Right cardiac atrium (tissue), 5 donors: ENCODE results near the gene USP37. TPM values are rescaled to one million over a fixed set of nuclear protein-coding genes. Genes with fewer than 3 reads are reported as not detected.

ENCODE experiments used
- ATAC-seq, 2 donors: fragments of 200-7000 bp; cut with Tn5 transposase; one replicate each; pipeline versions ENCODE4 v1.8.0 to v1.9.1; 2020; ENCODE audit warnings: moderate library complexity in 2 of 2, mild to moderate bottlenecking in 1 of 2
- DNase-seq, 3 donors: peaks; one replicate each; pipeline ENCODE4 v3.0.0-alpha.2; 2020
- H3K27ac ChIP-seq: one replicate; pipeline ENCODE4 v1.5.1; 2013; ENCODE audit warnings: mild to moderate bottlenecking, low read length, control low read depth, moderate library complexity
- H3K27me3 ChIP-seq: one replicate; pipeline ENCODE4 v1.6.1; 2013; ENCODE audit not compliant: control insufficient read depth, insufficient read depth
- H3K4me1 ChIP-seq: one replicate; pipeline ENCODE4 v1.6.1; 2013; ENCODE audit warnings: low read length; ENCODE audit not compliant: control insufficient read depth, insufficient read depth
- H3K4me3 ChIP-seq: one replicate; pipeline ENCODE4 v1.5.1; 2013; ENCODE audit warnings: low read length, control low read depth
- H3K9me3 ChIP-seq: one replicate; pipeline ENCODE4 v1.6.1; 2013; ENCODE audit warnings: low read length; ENCODE audit not compliant: control insufficient read depth
- WGBS: extraction: QIAGEN DNeasy Blood & Tissue Kit; methylation state at CpG from one replicate; pipeline ENCODE4 v1.1.7; 2013; 5-methylcytosine and 5-hydroxymethylcytosine counted together
- intact Hi-C, 4 donors: fragments of 100-400 bp; cut with DNase I; formaldehyde crosslinking; loops; one replicate each; pipeline versions ENCODE4 v1.11.0 to v1.14.0; 2022 to 2023
- polyA plus RNA-seq: library from polyadenylated mRNA; stranded (reverse); fragments of 200-250 nt; gene quantifications from one replicate; pipeline ENCODE4 v1.2.3, GENCODE V29; 2013
- total RNA-seq, 4 donors: library from RNA; stranded (reverse); fragmentation: NEBNext Ultra II Directional; extraction: Animal tissue kit (Norgen Biotek cat#: 25700); gene quantifications; one replicate each; pipeline ENCODE4 v1.2.1, GENCODE V29; 2021
- donor health status: healthy with polysubstance abuse.
- donor health status: DM: no; HTN: yes; CAD: no.
- donor health status: DM: no; HTN: no; CAD: no.
- donor health status: DM: no; HTN: yes; CAD: no; lungs with severe emphysema.
- donor health status: DM: yes; HTN: yes; CAD: no.

USP37 gene
- total and polyA plus RNA-seq, 5 donors: 1.7 to 9.9 (median 6.8) TPM

DNA sequence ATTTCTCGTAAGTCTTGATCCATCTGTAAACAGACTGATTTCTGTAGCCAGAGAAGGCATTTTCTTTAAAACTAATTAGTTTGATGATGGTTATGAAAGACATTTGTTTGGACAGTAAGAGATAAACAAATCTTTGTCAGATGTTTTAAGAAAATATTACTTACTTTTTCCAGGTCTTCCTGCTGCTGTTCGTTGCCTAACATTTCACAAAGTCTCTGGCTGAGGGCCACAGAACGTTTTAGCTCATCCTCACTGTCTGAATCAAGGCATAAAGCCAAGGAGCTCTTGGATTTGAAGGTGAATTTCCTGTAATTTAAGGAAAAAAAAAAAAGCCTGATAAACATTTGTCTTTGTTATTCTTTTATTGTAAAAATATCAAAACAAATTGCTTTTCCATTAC is 91.5 kb downstream of the USP37 start:
- H3K27me3 ChIP-seq: no peaks in the 10 kb centered on the region
- DNase-seq (no peak), ATAC-seq (no peak)
- 44% methylated on average over 3 of the region's 3 CpGs for WGBS
- intact Hi-C loops: no loop called here
- no peak overlapping the region for H3K27ac ChIP-seq
- H3K4me3 ChIP-seq: no peak overlapping the region
- H3K4me1 ChIP-seq: no peaks in the 10 kb centered on the region
- H3K9me3 ChIP-seq: no peaks in the 10 kb centered on the region

DNA sequence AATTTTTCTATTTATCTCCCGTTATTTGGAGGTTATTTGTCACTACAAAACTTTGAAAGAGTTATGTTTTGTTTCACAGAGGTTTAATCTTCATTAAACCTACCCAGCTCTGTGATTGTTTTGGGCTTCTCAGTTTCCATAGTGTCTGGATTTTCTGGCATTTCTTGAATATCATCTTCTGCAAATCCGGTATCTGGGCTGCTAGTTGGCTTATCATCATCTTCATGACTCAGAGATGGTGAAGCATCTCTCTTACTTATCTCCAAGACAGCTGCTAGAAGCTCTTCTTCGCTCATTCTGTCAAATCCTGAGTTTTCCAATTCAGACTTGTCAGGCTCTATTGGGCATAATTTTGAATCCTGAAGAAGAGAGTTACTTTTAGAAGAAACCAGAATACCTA is 93.6 kb downstream of the USP37 start:
- ATAC-seq (no peak), DNase-seq (no peak)
- no peak overlapping the region for H3K4me3 ChIP-seq
- WGBS: 74% methylated on average over 3 of the region's 3 CpGs
- H3K4me1 ChIP-seq: no peaks in the 10 kb centered on the region
- H3K9me3 ChIP-seq: no peaks in the 10 kb centered on the region
- no peaks in the 10 kb centered on the region for H3K27me3 ChIP-seq
- no peak overlapping the region for H3K27ac ChIP-seq
- intact Hi-C loops: no loop called here

DNA sequence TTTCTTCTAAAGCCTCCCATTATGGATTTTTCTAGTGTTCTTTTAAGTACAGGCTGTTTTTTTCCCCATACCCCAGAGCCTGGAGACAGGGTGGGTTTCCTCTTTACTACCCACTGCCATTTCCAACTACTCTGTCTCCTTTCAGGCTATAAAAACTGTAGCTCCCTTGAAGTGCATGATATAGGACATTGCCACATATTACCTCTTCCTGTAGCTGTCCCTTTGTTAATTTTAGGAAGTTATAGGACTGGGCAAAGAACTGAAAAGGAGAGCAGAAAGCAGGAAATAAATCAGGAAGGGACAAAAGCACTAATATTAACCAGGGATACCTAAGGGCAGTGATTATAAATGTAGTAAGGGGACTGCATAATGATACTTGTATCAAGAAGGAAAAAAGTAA is 95.2 kb downstream of the USP37 start:
- Histone ChIP-seq H3K4me1 (no peaks in the 10 kb centered on the region), H3K4me3 (no peak overlapping the region), H3K27me3 (no peaks in the 10 kb centered on the region), H3K27ac (no peak overlapping the region), H3K9me3 (no peaks in the 10 kb centered on the region)
- intact Hi-C loops: no loop called here
- DNase-seq (no peak), ATAC-seq (peak in 1 of 2 donors; percentile 33)

DNA sequence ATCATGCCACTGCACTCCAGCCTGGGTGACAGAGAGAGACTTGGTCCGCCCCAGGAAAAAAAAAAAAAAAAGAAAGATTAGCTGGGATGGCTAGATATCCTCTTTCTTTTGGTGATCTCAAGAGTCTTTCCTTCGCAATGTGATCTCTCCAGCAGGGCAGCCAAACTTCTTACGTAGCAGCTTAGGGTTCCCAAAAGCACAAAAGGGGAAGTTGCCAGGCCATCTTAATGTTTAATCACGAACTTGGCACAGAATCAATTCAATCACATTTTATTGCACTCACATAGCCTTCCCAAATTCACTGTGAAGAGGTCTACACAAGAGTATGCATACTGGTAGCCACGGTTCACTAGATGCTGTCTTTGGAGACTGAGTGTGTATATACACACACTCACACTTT is 96.2 kb downstream of the USP37 start:
- peak; percentile 43 to 57 for ATAC-seq
- DNase-seq: no peak
- Histone ChIP-seq H3K27ac (no peak overlapping the region), H3K9me3 (no peaks in the 10 kb centered on the region), H3K4me3 (no peak overlapping the region), H3K27me3 (no peaks in the 10 kb centered on the region), H3K4me1 (no peaks in the 10 kb centered on the region)
- intact Hi-C loops: no loop called here
- 74% methylated on average over 5 of the region's 5 CpGs for WGBS

DNA sequence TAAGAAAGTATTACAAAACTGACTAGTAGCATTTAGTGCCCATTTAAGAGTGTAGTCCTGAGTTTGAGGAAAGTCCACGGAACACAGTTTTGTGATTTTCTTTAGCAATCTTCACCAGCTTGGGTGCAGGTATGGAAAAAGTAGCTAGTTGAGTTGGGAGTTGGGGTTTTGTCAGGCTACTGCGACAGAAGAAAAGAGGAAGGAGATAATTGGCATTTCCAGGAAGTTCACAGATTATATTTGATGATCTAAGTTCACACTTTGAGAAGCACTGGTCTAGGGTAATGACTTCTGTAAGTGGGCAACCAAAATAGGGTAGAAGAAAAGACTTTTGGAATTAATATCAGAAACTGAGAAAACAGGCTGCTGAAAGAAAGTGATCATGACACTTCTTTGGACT is 97.1 kb downstream of the USP37 start:
- Histone ChIP-seq H3K4me3 (no peak overlapping the region), H3K9me3 (no peaks in the 10 kb centered on the region), H3K27ac (no peak overlapping the region), H3K27me3 (no peaks in the 10 kb centered on the region), H3K4me1 (no peaks in the 10 kb centered on the region)
- intact Hi-C loops: no loop called here
- DNase-seq (no peak), ATAC-seq (no peak)
- WGBS: 81% methylated on average over 2 of the region's 2 CpGs

DNA sequence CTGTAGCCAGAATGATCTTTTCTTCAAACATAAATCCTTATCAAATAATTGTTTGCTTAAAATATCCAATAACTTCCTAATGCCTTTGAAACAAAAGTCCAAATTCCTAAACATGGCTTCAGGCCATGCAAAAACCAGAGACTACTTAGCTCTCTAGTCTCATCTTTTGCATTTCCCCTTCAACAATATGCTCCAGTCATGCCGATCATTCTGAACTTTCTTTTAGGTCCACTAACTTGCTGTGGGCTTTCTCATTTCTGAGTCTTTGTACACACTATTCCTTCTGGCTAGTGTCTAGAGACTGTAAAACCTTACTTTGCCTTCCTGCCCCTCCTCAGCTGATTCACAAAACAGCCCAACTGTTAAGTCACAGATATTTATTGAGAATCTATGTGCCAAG is 97.7 kb downstream of the USP37 start:
- no peaks in the 10 kb centered on the region for H3K4me1 ChIP-seq
- ATAC-seq (no peak), DNase-seq (no peak)
- WGBS: 0% methylated on average over 1 of the region's 1 CpG
- H3K9me3 ChIP-seq: no peaks in the 10 kb centered on the region
- H3K4me3 ChIP-seq: no peak overlapping the region
- intact Hi-C loops: no loop called here
- no peaks in the 10 kb centered on the region for H3K27me3 ChIP-seq
- H3K27ac ChIP-seq: no peak overlapping the region

DNA sequence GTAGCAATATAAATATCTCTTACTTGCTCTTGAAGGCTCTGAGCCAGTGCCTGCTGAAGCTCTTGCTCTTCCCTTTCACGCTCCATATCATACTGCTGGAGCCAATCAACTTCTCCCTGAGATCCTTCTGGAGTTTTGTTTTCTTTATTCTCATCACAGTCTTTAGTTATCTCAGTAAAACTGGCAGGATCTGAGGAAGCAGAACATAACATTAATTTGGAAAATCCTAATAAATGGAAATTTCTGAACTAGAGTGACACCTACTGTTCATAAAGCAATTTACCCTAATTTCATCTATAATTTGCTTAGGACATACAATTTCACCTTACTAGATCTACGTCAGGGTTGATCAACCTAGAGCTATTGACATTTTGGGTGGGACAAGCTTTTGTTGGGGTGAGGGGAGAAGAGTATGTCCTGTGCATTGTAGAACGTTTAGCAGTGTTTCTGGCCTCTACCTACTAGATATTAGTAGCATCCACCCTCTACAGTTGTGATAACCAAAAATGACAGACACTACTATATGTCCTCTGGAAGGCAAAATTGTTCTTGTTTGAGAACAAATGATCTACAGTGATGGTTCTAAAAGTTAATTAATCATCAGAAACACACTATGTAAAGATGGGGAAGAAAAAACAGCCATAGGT is 102.0 kb downstream of the USP37 start:
- ATAC-seq (peak in 1 of 2 donors; percentile 25), DNase-seq (no peak)
- no peak overlapping the region for H3K27ac ChIP-seq
- no peaks in the 10 kb centered on the region for H3K9me3 ChIP-seq
- no peaks in the 10 kb centered on the region for H3K4me1 ChIP-seq
- intact Hi-C loops: loop anchor here (5.0 to 10.0 kb wide), 3 partner anchors 51 to 171 kb away; partner anchors contain the start of genes TMBIM1 (in 4 of the 4) and VIL1 (in 1 of the 4)
- H3K4me3 ChIP-seq: no peak overlapping the region
- H3K27me3 ChIP-seq: no peaks in the 10 kb centered on the region
- whole genome bisulfite sequencing: 26% methylated on average over 3 of the region's 3 CpGs

DNA sequence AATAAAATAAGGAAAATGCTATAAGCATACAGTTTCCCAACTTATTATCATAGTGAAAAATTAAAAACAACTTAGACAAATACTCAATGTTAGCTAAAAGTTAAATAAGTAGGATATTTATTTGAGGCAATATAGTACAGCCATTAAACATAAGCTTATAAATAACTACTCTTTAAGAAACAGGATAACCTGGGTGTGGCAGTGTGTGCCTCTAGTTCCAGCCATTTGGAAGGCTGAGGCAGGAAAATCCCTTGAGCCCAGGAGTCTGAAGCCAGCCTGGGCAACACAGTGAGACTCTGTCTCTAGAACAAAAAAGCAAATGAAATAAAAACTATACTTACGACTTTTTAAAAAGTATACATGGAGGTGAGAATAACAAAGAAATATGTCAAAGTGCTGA is 109.6 kb downstream of the USP37 start:
- no peak overlapping the region for H3K4me3 ChIP-seq
- H3K4me1 ChIP-seq: no peaks in the 10 kb centered on the region
- DNase-seq (no peak), ATAC-seq (no peak)
- WGBS: 72% methylated on average over 1 of the region's 1 CpG
- H3K27me3 ChIP-seq: no peaks in the 10 kb centered on the region
- H3K27ac ChIP-seq: no peak overlapping the region
- intact Hi-C loops: no loop called here
- no peaks in the 10 kb centered on the region for H3K9me3 ChIP-seq

DNA sequence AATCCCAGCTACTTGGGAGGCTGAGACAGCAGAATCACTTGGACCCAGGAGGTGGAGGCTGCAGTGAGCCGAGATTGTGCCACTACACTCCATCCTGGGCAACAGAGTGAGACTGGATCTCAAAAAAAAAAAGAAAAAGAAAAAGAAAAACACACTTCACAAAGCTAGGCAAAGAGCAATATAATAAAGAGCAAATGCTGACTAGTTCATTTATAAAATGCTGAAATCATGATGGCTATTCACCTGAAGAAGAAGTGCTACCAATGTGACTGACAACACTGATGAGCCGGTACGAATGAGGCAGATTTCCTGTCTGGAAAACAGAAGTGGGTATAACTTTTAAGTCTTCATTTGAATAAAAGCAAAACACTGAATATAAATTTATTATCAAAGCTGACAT is 111.3 kb downstream of the USP37 start:
- WGBS: 93% methylated on average over 3 of the region's 3 CpGs
- intact Hi-C loops: no loop called here
- no peaks in the 10 kb centered on the region for H3K4me1 ChIP-seq
- DNase-seq (no peak), ATAC-seq (no peak)
- H3K9me3 ChIP-seq: no peaks in the 10 kb centered on the region
- H3K27me3 ChIP-seq: no peaks in the 10 kb centered on the region
- no peak overlapping the region for H3K27ac ChIP-seq
- H3K4me3 ChIP-seq: no peak overlapping the region

DNA sequence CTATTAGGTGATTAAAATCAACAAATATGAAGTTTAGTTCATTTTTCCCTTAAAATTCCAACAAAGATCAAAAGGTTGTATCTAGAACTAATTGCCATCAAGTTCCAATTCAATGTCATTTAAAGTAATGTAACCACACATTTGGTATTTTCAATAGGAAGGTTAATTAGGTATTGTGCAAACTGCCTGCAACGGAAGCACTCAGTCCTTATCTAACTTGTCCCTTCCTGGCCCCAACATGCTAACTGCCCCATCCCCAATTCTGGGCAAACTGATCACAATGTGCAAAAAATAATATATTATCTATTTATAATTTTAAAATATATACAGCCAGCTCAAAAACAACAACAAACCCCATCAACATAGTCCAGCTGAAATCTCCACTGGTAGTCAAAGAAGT is 116.1 kb downstream of the USP37 start:
- ATAC-seq: no peak
- Histone ChIP-seq H3K4me1 (no peaks in the 10 kb centered on the region), H3K27me3 (no peaks in the 10 kb centered on the region), H3K4me3 (no peak overlapping the region), H3K27ac (no peak overlapping the region), H3K9me3 (no peaks in the 10 kb centered on the region)
- WGBS: 72% methylated on average over 1 of the region's 1 CpG
- DNase-seq: no peak
- intact Hi-C loops: no loop called here

DNA sequence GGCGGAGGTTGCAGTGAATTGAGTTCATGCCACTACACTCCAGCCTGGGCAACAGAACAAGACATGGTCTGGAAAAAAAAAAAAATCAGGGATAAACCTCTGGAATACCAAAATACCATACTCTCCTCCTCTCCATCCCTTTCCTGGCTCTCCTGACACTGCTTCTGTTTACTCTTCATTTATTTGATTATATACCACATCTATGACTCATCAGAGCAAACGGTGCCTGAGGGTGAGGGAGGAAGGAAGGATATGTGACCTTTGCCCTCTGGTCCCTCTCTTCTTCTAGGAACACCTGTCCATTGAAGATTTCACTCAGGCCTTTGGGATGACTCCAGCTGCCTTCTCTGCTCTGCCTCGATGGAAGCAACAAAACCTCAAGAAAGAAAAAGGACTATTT is 119.2 kb downstream of the USP37 start:
- H3K9me3 ChIP-seq: no peaks in the 10 kb centered on the region
- DNase-seq: no peak
- no peak for ATAC-seq
- no peak overlapping the region for H3K27ac ChIP-seq
- WGBS: 56% methylated on average over 3 of the region's 3 CpGs
- no peaks in the 10 kb centered on the region for H3K4me1 ChIP-seq
- H3K27me3 ChIP-seq: no peaks in the 10 kb centered on the region
- intact Hi-C loops: no loop called here
- no peak overlapping the region for H3K4me3 ChIP-seq

DNA sequence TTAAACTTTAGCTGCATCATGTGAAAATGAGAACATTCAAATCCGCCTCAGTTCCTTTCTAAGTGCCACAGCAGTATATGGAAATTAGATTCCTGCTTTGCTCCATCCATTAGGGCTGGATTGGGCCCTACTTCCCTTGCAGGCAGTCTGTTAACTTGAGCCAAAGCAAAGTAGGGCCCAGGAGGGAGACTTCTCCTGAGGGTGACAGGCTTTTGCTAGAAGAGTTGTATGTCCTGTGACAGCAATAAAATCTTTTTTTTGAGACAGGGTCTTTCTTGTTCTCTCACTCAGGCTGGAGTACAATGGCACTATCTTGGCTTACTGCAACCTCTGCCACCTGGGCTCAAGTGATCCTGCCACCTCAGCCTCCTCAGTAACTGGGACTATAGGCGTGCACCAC is 121.1 kb downstream of the USP37 start:
- no peak overlapping the region for H3K4me3 ChIP-seq
- no peaks in the 10 kb centered on the region for H3K4me1 ChIP-seq
- ATAC-seq (no peak), DNase-seq (no peak)
- WGBS: 96% methylated on average over 2 of the region's 2 CpGs
- H3K27ac ChIP-seq: no peak overlapping the region
- no peaks in the 10 kb centered on the region for H3K27me3 ChIP-seq
- intact Hi-C loops: no loop called here
- no peaks in the 10 kb centered on the region for H3K9me3 ChIP-seq
